Dermis microvascular lymphatic vessel endothelial cell (primary cell): ENCODE data around the gene SLC12A7. TPM values are rescaled to one million over a fixed set of nuclear protein-coding genes. Genes with fewer than 3 reads are reported as not detected.

Experiments used
- DNase-seq, 2 donors: peaks; one replicate each; pipeline versions ENCODE4 v3.0.0 to v3.0.0-alpha.2; 2010; ENCODE audit warnings: low read depth in 2 of 2
- total RNA-seq: library from RNA; depleted of rRNA; stranded (reverse); fragments of >200 nt; gene quantifications from 2 replicates; pipeline ENCODE4 v1.2.1, GENCODE V29; 2014

SLC12A7 gene
- total RNA-seq, 1 donor from 2014 or later: 20.2 TPM

GRCh38 chr5:1020452-1020961 is 91.4 kb downstream of the SLC12A7 start:
- DNase-seq: no peak

- DNase-seq: no peak
Measured at GRCh38 chr5:1019001-1019905, 92.6 kb downstream of the SLC12A7 start.

GRCh38 chr5:1018596-1018995 is 93.3 kb downstream of the SLC12A7 start:
- DNase-seq: no peak

GRCh38 chr5:1017691-1018455 is 94.0 kb downstream of the SLC12A7 start:
- no peak for DNase-seq

GRCh38 chr5:1017056-1017455 is 94.8 kb downstream of the SLC12A7 start:
- no peak for DNase-seq

GRCh38 chr5:1016476-1016875 is 95.4 kb downstream of the SLC12A7 start:
- DNase-seq: no peak

GRCh38 chr5:1016036-1016435 is 95.8 kb downstream of the SLC12A7 start:
- no peak for DNase-seq

- no peak for DNase-seq
Measured at GRCh38 chr5:1015507-1015906, 96.4 kb downstream of the SLC12A7 start.

- DNase-seq: no peak
Measured at GRCh38 chr5:1014781-1015221, 97.1 kb downstream of the SLC12A7 start.

- DNase-seq: no peak
Measured at GRCh38 chr5:1014346-1014745, 97.5 kb downstream of the SLC12A7 start.

- DNase-seq: no peak
Measured at GRCh38 chr5:1013948-1014301, 97.9 kb downstream of the SLC12A7 start.

GRCh38 chr5:1013238-1013947 is 98.5 kb downstream of the SLC12A7 start:
- no peak for DNase-seq

GRCh38 chr5:1012900-1013237 is 99.0 kb downstream of the SLC12A7 start:
- no peak for DNase-seq

- DNase-seq: no peak
Measured at GRCh38 chr5:1012313-1012841, 99.5 kb downstream of the SLC12A7 start.

- no peak for DNase-seq
Measured at GRCh38 chr5:1011741-1012312, 100.0 kb downstream of the SLC12A7 start.

GRCh38 chr5:1011226-1011631 is 100.6 kb downstream of the SLC12A7 start:
- DNase-seq: peak in 1 of 2 donors; percentile 39

- DNase-seq: no peak
Measured at GRCh38 chr5:1010641-1011046, 101.2 kb downstream of the SLC12A7 start.

- no peak for DNase-seq
Measured at GRCh38 chr5:1010181-1010510, 101.7 kb downstream of the SLC12A7 start.

- DNase-seq: no peak
Measured at GRCh38 chr5:1009359-1010180, 102.3 kb downstream of the SLC12A7 start.
